Measurements from ENCODE around the gene OSBPL1A.

GRCh38 chr18:24421831-24422230 is 24.2 kb upstream of the OSBPL1A start:
- TF ChIP-seq, protein P1, sequence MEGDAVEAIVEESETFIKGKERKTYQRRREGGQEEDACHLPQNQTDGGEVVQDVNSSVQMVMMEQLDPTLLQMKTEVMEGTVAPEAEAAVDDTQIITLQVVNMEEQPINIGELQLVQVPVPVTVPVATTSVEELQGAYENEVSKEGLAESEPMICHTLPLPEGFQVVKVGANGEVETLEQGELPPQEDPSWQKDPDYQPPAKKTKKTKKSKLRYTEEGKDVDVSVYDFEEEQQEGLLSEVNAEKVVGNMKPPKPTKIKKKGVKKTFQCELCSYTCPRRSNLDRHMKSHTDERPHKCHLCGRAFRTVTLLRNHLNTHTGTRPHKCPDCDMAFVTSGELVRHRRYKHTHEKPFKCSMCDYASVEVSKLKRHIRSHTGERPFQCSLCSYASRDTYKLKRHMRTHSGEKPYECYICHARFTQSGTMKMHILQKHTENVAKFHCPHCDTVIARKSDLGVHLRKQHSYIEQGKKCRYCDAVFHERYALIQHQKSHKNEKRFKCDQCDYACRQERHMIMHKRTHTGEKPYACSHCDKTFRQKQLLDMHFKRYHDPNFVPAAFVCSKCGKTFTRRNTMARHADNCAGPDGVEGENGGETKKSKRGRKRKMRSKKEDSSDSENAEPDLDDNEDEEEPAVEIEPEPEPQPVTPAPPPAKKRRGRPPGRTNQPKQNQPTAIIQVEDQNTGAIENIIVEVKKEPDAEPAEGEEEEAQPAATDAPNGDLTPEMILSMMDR (IDR thresholded peaks at IDR 0.05): no peak
- no peak for TF ChIP-seq POLR2A (IDR thresholded peaks at IDR 0.05)

Measured in esophagus squamous epithelium (tissue), 4 donors.